Gastroesophageal sphincter (tissue), 3 donors: Measurements from ENCODE around the gene RPS5.

Source experiments
- POLR2A ChIP-seq, 2 donors: fragments of 450-650 bp; IDR thresholded peaks; one replicate each; pipeline ENCODE4 v1.6.1; 2017; ENCODE audit warnings: antibody characterized with exemption in 2 of 2, mild to moderate bottlenecking in 2 of 2, moderate library complexity in 1 of 2
- POLR2AphosphoS5 ChIP-seq: sonication (generic); formaldehyde crosslinking; IDR thresholded peaks from one replicate; pipeline ENCODE4 v1.6.1; 2017; ENCODE audit warnings: antibody characterized with exemption
- TF ChIP-seq, protein P1 (sequence below), 4 experiments: fragments of 200-600 bp in 2 of 4; fragments of 450-650 bp in 2 of 4; sonication (generic) in 1 of 4; IDR thresholded peaks; one replicate each; pipeline ENCODE4 v1.5.1; 2017 to 2019; ENCODE audit warnings: antibody characterized with exemption in 4 of 4, mild to moderate bottlenecking in 2 of 4, moderate library complexity in 2 of 4

DNA sequence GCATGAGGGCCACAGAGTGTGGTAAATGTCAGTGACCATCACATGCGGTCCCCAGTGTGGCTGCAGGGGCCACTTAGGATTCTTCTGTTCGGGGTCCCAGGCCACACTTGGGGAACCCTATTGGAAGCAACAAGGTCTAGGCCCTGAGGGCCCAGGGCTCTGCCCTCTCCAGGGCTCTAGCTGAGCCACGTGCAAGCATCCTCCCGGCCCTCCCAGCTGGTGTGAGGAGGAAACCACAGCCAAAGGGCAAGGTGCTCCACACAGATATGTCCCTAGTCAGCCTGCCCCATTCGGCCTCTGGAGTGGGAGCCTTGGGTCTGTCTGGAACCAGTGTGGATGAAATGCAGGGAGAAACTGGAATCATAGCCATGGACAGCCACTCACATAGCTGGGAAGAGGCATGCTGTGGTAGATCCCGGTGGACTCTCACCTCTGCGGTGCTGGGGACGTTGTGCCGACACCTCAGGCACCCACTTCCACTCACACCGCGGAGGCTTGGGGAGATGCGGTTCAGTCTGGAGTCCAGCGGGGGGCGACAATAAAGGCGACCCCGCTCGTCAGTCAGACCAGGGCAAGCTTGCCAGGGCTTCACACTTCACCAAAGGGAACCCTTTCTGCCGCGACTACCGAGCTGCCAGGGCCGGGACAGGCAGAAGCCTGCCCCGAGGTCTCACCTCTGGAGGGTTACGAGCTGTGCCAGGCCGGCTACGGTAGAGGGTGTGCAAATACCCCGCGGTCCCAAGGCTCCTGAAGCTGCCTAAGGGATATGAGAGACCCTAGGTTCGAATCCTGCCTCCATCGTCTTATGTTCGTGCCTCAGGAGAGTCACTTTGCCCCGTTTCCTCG lies 20.3 kb upstream of the RPS5 start:
- TF ChIP-seq, protein P1, sequence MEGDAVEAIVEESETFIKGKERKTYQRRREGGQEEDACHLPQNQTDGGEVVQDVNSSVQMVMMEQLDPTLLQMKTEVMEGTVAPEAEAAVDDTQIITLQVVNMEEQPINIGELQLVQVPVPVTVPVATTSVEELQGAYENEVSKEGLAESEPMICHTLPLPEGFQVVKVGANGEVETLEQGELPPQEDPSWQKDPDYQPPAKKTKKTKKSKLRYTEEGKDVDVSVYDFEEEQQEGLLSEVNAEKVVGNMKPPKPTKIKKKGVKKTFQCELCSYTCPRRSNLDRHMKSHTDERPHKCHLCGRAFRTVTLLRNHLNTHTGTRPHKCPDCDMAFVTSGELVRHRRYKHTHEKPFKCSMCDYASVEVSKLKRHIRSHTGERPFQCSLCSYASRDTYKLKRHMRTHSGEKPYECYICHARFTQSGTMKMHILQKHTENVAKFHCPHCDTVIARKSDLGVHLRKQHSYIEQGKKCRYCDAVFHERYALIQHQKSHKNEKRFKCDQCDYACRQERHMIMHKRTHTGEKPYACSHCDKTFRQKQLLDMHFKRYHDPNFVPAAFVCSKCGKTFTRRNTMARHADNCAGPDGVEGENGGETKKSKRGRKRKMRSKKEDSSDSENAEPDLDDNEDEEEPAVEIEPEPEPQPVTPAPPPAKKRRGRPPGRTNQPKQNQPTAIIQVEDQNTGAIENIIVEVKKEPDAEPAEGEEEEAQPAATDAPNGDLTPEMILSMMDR (IDR thresholded peaks at IDR 0.05), result no peak
- TF ChIP-seq POLR2AphosphoS5 (no peak), POLR2A (IDR thresholded peaks at IDR 0.05) (no peak)
